ENCODE results near the gene EEA1.

EEA1 gene

GRCh38 chr12:92877904-92878303, 51.2 kb downstream of the EEA1 start:
- FAIRE-seq = no peak

- no peak for FAIRE-seq
Observed at GRCh38 chr12:92876496-92876895, 52.6 kb downstream of the EEA1 start.

- peak; percentile 72 for FAIRE-seq
Observed at GRCh38 chr12:92871116-92871515, 58.0 kb downstream of the EEA1 start.

- FAIRE-seq = no peak
Observed at GRCh38 chr12:92866418-92866817, 62.7 kb downstream of the EEA1 start.

GRCh38 chr12:92863251-92863650, 65.8 kb downstream of the EEA1 start:
- no peak for FAIRE-seq

GRCh38 chr12:92861381-92861780, 67.7 kb downstream of the EEA1 start:
- no peak for FAIRE-seq

- no peak for FAIRE-seq
Observed at GRCh38 chr12:92860521-92860920, 68.6 kb downstream of the EEA1 start.

GRCh38 chr12:92859650-92860386, 69.3 kb downstream of the EEA1 start:
- FAIRE-seq = no peak

- no peak for FAIRE-seq
Observed at GRCh38 chr12:92857818-92858217, 71.3 kb downstream of the EEA1 start.

- no peak for FAIRE-seq
Observed at GRCh38 chr12:92854344-92854743, 74.8 kb downstream of the EEA1 start.

GRCh38 chr12:92848740-92849139, 80.4 kb downstream of the EEA1 start:
- FAIRE-seq = no peak

- FAIRE-seq = peak; percentile 41
Observed at GRCh38 chr12:92847368-92847767, 81.7 kb downstream of the EEA1 start.

- FAIRE-seq = no peak
Observed at GRCh38 chr12:92845329-92845728, 83.8 kb downstream of the EEA1 start.

- no peak for FAIRE-seq
Observed at GRCh38 chr12:92844151-92844763, 84.8 kb downstream of the EEA1 start.

- FAIRE-seq = no peak
Observed at GRCh38 chr12:92829686-92830282, 99.3 kb downstream of the EEA1 start.

GRCh38 chr12:92828565-92828964, 100.5 kb downstream of the EEA1 start:
- FAIRE-seq = no peak

GRCh38 chr12:92827836-92828431, 101.2 kb downstream of the EEA1 start:
- FAIRE-seq = peak; percentile 62

- no peak for FAIRE-seq
Observed at GRCh38 chr12:92821142-92821541, 108.0 kb downstream of the EEA1 start.

GRCh38 chr12:92814584-92814983, 114.5 kb downstream of the EEA1 start:
- FAIRE-seq = no peak

GRCh38 chr12:92810370-92810769, 118.7 kb downstream of the EEA1 start:
- no peak for FAIRE-seq

GRCh38 chr12:92803903-92804302, 125.2 kb downstream of the EEA1 start:
- FAIRE-seq = no peak

GRCh38 chr12:92802906-92803305, 126.2 kb downstream of the EEA1 start:
- FAIRE-seq = no peak

- FAIRE-seq = no peak
Observed at GRCh38 chr12:92796650-92797049, 132.4 kb downstream of the EEA1 start.

GRCh38 chr12:92794814-92795213, 134.3 kb downstream of the EEA1 start:
- no peak for FAIRE-seq

All from islet of Langerhans (tissue), 1 donor.